Esophagus muscularis mucosa (tissue), 4 donors: ENCODE measurements around the gene KPNA1. TPM values are rescaled to one million over a fixed set of nuclear protein-coding genes. Genes with fewer than 3 reads are reported as not detected.

Experiments
- DNase-seq: peaks from one replicate; pipeline ENCODE4 v3.0.0-alpha.2; 2017; ENCODE audit errors: extremely low spot score
- H3K27ac ChIP-seq, 4 donors: fragments of 200-600 bp; sonication (generic); replicated peaks in 1 of 4; 1 replicate in 3 of 4; 2 replicates in 1 of 4; pipeline ENCODE4 v1.5.1; 2016 to 2019; ENCODE audit warnings: mild to moderate bottlenecking in 1 of 4
- H3K27me3 ChIP-seq, 4 donors: fragments of 200-600 bp; sonication (generic); one replicate each; pipeline versions ENCODE4 v1.5.1 to v1.6.0; 2016 to 2019
- H3K36me3 ChIP-seq, 4 donors: fragments of 200-600 bp; sonication (generic); one replicate each; pipeline ENCODE4 v1.5.1; 2016 to 2019
- H3K4me1 ChIP-seq, 4 donors: fragments of 200-600 bp; sonication (generic); one replicate each; pipeline ENCODE4 v1.5.1; 2016 to 2019
- H3K4me3 ChIP-seq, 4 donors: fragments of 200-600 bp; sonication (generic); 1 replicate in 2 of 4; 2 replicates in 2 of 4; pipeline ENCODE4 v1.5.1; 2016 to 2019; ENCODE audit warnings: mild to moderate bottlenecking in 4 of 4, moderate library complexity in 1 of 4
- H3K9me3 ChIP-seq, 4 donors: fragments of 200-600 bp; sonication (generic); 1 replicate in 3 of 4; 2 replicates in 1 of 4; pipeline ENCODE4 v1.5.1; 2016 to 2019
- CTCF ChIP-seq, 3 experiments: fragments of 200-600 bp in 2 of 3; fragments of 450-650 bp in 1 of 3; sonication (generic) in 2 of 3; IDR thresholded peaks; one replicate each; pipeline ENCODE4 v1.5.1; 2017 to 2019; ENCODE audit warnings: antibody characterized with exemption in 3 of 3, mild to moderate bottlenecking in 2 of 3, moderate library complexity in 1 of 3
- EP300 ChIP-seq: sonication (generic); formaldehyde crosslinking; IDR thresholded peaks from one replicate; pipeline ENCODE4 v1.6.1; 2017; ENCODE audit warnings: antibody characterized with exemption
- POLR2A ChIP-seq: fragments of 450-650 bp; IDR thresholded peaks from one replicate; pipeline ENCODE4 v1.6.1; 2017; ENCODE audit warnings: antibody characterized with exemption, moderate library complexity, mild to moderate bottlenecking, low read depth
- POLR2AphosphoS5 ChIP-seq, 2 donors: sonication (generic); formaldehyde crosslinking; IDR thresholded peaks; one replicate each; pipeline ENCODE4 v1.6.1; 2017; ENCODE audit warnings: antibody characterized with exemption in 2 of 2
- WGBS: methylation state at CpG from one replicate; pipeline ENCODE4 v1.1.5; 2018; 5-methylcytosine and 5-hydroxymethylcytosine counted together
- intact Hi-C: fragments of 100-400 bp; cut with DNase I; formaldehyde crosslinking; loops from one replicate; pipeline ENCODE4 v1.15.1; 2023
- total RNA-seq, 4 donors: library from RNA; depleted of rRNA; stranded (reverse); fragments of >200 nt; gene quantifications; one replicate each; pipeline versions ENCODE4 v1.1.0 to v1.2.1, GENCODE V29; 2016

Gene KPNA1
- total RNA-seq, 4 donors from 2014 or later: 28.2 to 47.4 (median 45.3) TPM

GRCh38 chr3:122464659-122465058, 50.1 kb downstream of the KPNA1 start:
- intact Hi-C loops: no loop called here
- H3K27ac ChIP-seq: no peak overlapping the region
- 93% methylated on average over 1 of the region's 1 CpG for WGBS

GRCh38 chr3:122462406-122462805, 52.3 kb downstream of the KPNA1 start:
- no peak overlapping the region for H3K4me3 ChIP-seq
- TF ChIP-seq POLR2AphosphoS5 (IDR thresholded peaks at IDR 0.05): no peak
- TF ChIP-seq CTCF (IDR thresholded peaks at IDR 0.05): no peak
- no peak for TF ChIP-seq EP300
- TF ChIP-seq POLR2A: no peak
- intact Hi-C loops: no loop called here
- no peak for DNase-seq
- WGBS: 85% methylated on average over 1 of the region's 1 CpG
- H3K36me3 ChIP-seq: peaks cover 16 to 82% (median 69%) of the 10 kb centered on the region in 4 donors
- H3K4me1 ChIP-seq: no peaks in the 10 kb centered on the region
- H3K27me3 ChIP-seq: no peaks in the 10 kb centered on the region
- H3K9me3 ChIP-seq: no peaks in the 10 kb centered on the region
- H3K27ac ChIP-seq: no peak overlapping the region

More at GRCh38 chr3:122464659-122465058, 50.1 kb downstream of the KPNA1 start:
- H3K4me1 ChIP-seq: peaks cover 0 to 15% (median 6%) of the 10 kb centered on the region in 4 donors
- H3K36me3 ChIP-seq: peaks cover 5 to 60% (median 47%) of the 10 kb centered on the region in 4 donors
- H3K27me3 ChIP-seq: no peaks in the 10 kb centered on the region
- H3K9me3 ChIP-seq: no peaks in the 10 kb centered on the region
- DNase-seq: no peak
- no peak overlapping the region for H3K4me3 ChIP-seq
- TF ChIP-seq EP300 (no peak), POLR2A (no peak), CTCF (IDR thresholded peaks at IDR 0.05) (no peak), POLR2AphosphoS5 (IDR thresholded peaks at IDR 0.05) (no peak)

- Histone ChIP-seq H3K9me3 (no peaks in the 10 kb centered on the region), H3K27ac (no peak overlapping the region), H3K4me1 (no peaks in the 10 kb centered on the region), H3K4me3 (no peak overlapping the region), H3K27me3 (no peaks in the 10 kb centered on the region), H3K36me3 (peaks cover 22 to 84% (median 73%) of the 10 kb centered on the region in 4 donors)
- 83% methylated on average over 3 of the region's 3 CpGs for WGBS
- no peak for DNase-seq
- TF ChIP-seq POLR2A (no peak), POLR2AphosphoS5 (IDR thresholded peaks at IDR 0.05) (no peak), CTCF (IDR thresholded peaks at IDR 0.05) (no peak)
- intact Hi-C loops: no loop called here
These were observed 52.9 kb downstream of the KPNA1 start for GRCh38 chr3:122461806-122462205.

GRCh38 chr3:122458992-122459391, 55.7 kb downstream of the KPNA1 start:
- WGBS: 59% methylated on average over 4 of the region's 4 CpGs
- H3K27me3 ChIP-seq: no peaks in the 10 kb centered on the region
- no peaks in the 10 kb centered on the region for H3K9me3 ChIP-seq
- H3K36me3 ChIP-seq: peaks cover 23 to 84% (median 70%) of the 10 kb centered on the region in 4 donors
- no peak for TF ChIP-seq POLR2A
- peak in 2 of 3 experiments; percentile 37 to 41 for TF ChIP-seq CTCF (IDR thresholded peaks at IDR 0.05)
- TF ChIP-seq POLR2AphosphoS5 (IDR thresholded peaks at IDR 0.05): no peak
- no peak for TF ChIP-seq EP300
- H3K4me1 ChIP-seq: no peaks in the 10 kb centered on the region
- no peak overlapping the region for H3K27ac ChIP-seq
- H3K4me3 ChIP-seq: no peak overlapping the region
- intact Hi-C loops: loop anchor here (5.0 kb wide), 1 partner anchor 218 kb away; no protein-coding TSS in a partner anchor
- DNase-seq: no peak

GRCh38 chr3:122457706-122458105, 57.0 kb downstream of the KPNA1 start:
- peaks cover 33 to 83% (median 71%) of the 10 kb centered on the region in 4 donors for H3K36me3 ChIP-seq

More at GRCh38 chr3:122457706-122458105, 57.0 kb downstream of the KPNA1 start:
- Histone ChIP-seq H3K27me3 (no peaks in the 10 kb centered on the region), H3K9me3 (no peaks in the 10 kb centered on the region), H3K4me3 (no peak overlapping the region), H3K27ac (no peak overlapping the region), H3K4me1 (no peaks in the 10 kb centered on the region)
- 83% methylated on average over 2 of the region's 2 CpGs for WGBS
- DNase-seq: no peak
- intact Hi-C loops: loop anchor here (5.0 kb wide), 1 partner anchor 220 kb away; no protein-coding TSS in a partner anchor
- TF ChIP-seq POLR2A (no peak), CTCF (IDR thresholded peaks at IDR 0.05) (no peak), EP300 (no peak), POLR2AphosphoS5 (IDR thresholded peaks at IDR 0.05) (no peak)
